Measurements from ENCODE around the gene KDM3B. TPM values are rescaled to one million over a fixed set of nuclear protein-coding genes. Genes with fewer than 3 reads are reported as not detected.

The KDM3B gene
- total RNA-seq, 2 donors from 2014 or later: 98.2 to 104 TPM

DNA sequence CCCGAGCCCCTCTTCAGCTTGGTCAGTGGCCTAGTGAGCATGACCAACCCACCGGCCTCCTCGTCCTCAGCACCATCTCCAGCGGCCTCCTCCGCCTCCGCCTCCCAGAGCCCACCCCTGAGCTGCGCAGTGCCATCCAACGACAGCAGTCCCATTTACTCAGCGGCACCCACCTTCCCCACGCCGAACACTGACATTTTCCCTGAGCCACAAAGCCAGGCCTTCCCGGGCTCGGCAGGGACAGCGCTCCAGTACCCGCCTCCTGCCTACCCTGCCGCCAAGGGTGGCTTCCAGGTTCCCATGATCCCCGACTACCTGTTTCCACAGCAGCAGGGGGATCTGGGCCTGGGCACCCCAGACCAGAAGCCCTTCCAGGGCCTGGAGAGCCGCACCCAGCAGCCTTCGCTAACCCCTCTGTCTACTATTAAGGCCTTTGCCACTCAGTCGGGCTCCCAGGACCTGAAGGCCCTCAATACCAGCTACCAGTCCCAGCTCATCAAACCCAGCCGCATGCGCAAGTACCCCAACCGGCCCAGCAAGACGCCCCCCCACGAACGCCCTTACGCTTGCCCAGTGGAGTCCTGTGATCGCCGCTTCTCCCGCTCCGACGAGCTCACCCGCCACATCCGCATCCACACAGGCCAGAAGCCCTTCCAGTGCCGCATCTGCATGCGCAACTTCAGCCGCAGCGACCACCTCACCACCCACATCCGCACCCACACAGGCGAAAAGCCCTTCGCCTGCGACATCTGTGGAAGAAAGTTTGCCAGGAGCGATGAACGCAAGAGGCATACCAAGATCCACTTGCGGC lies 114.6 kb downstream of the KDM3B start:
- peaks cover 20% of the 10 kb centered on the region for H3K27me3 Mint-ChIP-seq (ENCODE audit: insufficient read depth)
- peaks cover 11% of the 10 kb centered on the region for H3K36me3 Mint-ChIP-seq (ENCODE audit: low read depth)
- Histone ChIP-seq H3K4me1 (ENCODE audit: control insufficient read depth, insufficient read depth, low read length) (peaks cover 7% of the 10 kb centered on the region), H3K9ac (ENCODE audit: extremely low read depth, low read length, poor library complexity, severe bottlenecking) (peak overlapping the region; percentile 72), H3K9me3 (ENCODE audit: control insufficient read depth, low read length) (no peaks in the 10 kb centered on the region), H3K36me3 (ENCODE audit: control insufficient read depth, insufficient read depth, low read length) (peaks cover 10% of the 10 kb centered on the region), H3K27me3 (ENCODE audit: control insufficient read depth, insufficient read depth, low read length, poor library complexity, severe bottlenecking) (peaks cover 12% of the 10 kb centered on the region), H3K4me3 (ENCODE audit: low read length) (peak overlapping the region; percentile 98), H3K27ac (ENCODE audit: low read depth, low read length) (no peak overlapping the region)
- H3K4me1 Mint-ChIP-seq: peaks cover 12% of the 10 kb centered on the region
- no peak for DNase-seq
- TF ChIP-seq, protein P1, sequence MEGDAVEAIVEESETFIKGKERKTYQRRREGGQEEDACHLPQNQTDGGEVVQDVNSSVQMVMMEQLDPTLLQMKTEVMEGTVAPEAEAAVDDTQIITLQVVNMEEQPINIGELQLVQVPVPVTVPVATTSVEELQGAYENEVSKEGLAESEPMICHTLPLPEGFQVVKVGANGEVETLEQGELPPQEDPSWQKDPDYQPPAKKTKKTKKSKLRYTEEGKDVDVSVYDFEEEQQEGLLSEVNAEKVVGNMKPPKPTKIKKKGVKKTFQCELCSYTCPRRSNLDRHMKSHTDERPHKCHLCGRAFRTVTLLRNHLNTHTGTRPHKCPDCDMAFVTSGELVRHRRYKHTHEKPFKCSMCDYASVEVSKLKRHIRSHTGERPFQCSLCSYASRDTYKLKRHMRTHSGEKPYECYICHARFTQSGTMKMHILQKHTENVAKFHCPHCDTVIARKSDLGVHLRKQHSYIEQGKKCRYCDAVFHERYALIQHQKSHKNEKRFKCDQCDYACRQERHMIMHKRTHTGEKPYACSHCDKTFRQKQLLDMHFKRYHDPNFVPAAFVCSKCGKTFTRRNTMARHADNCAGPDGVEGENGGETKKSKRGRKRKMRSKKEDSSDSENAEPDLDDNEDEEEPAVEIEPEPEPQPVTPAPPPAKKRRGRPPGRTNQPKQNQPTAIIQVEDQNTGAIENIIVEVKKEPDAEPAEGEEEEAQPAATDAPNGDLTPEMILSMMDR (conservative IDR thresholded peaks at IDR 0.05): no peak
- H3K9me3 Mint-ChIP-seq: no peaks in the 10 kb centered on the region
- peak overlapping the region; percentile 69 for H3K4me3 Mint-ChIP-seq
- WGBS, 2 experiments (ENCODE audit: insufficient coverage in 1 of 2, insufficient read length in 1 of 2): 90 to 93% methylated on average over 27 to 45 of the region's 45 CpGs
- peak overlapping the region; percentile 10 for H3K27ac Mint-ChIP-seq

DNA sequence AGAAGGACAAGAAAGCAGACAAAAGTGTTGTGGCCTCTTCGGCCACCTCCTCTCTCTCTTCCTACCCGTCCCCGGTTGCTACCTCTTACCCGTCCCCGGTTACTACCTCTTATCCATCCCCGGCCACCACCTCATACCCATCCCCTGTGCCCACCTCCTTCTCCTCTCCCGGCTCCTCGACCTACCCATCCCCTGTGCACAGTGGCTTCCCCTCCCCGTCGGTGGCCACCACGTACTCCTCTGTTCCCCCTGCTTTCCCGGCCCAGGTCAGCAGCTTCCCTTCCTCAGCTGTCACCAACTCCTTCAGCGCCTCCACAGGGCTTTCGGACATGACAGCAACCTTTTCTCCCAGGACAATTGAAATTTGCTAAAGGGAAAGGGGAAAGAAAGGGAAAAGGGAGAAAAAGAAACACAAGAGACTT lies 115.2 kb downstream of the KDM3B start:
- WGBS, 2 experiments (ENCODE audit: insufficient coverage in 1 of 2, insufficient read length in 1 of 2): 91 to 93% methylated on average over 8 to 14 of the region's 14 CpGs
- Histone ChIP-seq H3K4me3 (ENCODE audit: low read length) (no peak overlapping the region), H3K9me3 (ENCODE audit: control insufficient read depth, low read length) (no peaks in the 10 kb centered on the region), H3K36me3 (ENCODE audit: control insufficient read depth, insufficient read depth, low read length) (peaks cover 10% of the 10 kb centered on the region), H3K9ac (ENCODE audit: extremely low read depth, low read length, poor library complexity, severe bottlenecking) (no peak overlapping the region), H3K27me3 (ENCODE audit: control insufficient read depth, insufficient read depth, low read length, poor library complexity, severe bottlenecking) (peaks cover 12% of the 10 kb centered on the region), H3K27ac (ENCODE audit: low read depth, low read length) (no peak overlapping the region), H3K4me1 (ENCODE audit: control insufficient read depth, insufficient read depth, low read length) (peaks cover 7% of the 10 kb centered on the region)
- H3K4me3 Mint-ChIP-seq: peak overlapping the region; percentile 69
- H3K27ac Mint-ChIP-seq: no peak overlapping the region
- DNase-seq: no peak
- H3K4me1 Mint-ChIP-seq: peaks cover 17% of the 10 kb centered on the region
- peaks cover 20% of the 10 kb centered on the region for H3K27me3 Mint-ChIP-seq (ENCODE audit: insufficient read depth)
- TF ChIP-seq, protein P1 (conservative IDR thresholded peaks at IDR 0.05): no peak
- peaks cover 11% of the 10 kb centered on the region for H3K36me3 Mint-ChIP-seq (ENCODE audit: low read depth)
- no peaks in the 10 kb centered on the region for H3K9me3 Mint-ChIP-seq

DNA sequence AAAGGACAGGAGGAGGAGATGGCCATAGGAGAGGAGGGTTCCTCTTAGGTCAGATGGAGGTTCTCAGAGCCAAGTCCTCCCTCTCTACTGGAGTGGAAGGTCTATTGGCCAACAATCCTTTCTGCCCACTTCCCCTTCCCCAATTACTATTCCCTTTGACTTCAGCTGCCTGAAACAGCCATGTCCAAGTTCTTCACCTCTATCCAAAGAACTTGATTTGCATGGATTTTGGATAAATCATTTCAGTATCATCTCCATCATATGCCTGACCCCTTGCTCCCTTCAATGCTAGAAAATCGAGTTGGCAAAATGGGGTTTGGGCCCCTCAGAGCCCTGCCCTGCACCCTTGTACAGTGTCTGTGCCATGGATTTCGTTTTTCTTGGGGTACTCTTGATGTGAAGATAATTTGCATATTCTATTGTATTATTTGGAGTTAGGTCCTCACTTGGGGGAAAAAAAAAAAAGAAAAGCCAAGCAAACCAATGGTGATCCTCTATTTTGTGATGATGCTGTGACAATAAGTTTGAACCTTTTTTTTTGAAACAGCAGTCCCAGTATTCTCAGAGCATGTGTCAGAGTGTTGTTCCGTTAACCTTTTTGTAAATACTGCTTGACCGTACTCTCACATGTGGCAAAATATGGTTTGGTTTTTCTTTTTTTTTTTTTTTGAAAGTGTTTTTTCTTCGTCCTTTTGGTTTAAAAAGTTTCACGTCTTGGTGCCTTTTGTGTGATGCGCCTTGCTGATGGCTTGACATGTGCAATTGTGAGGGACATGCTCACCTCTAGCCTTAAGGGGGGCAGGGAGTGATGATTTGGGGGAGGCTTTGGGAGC lies 115.9 kb downstream of the KDM3B start:
- 88 to 93% methylated on average over 4 to 7 of the region's 7 CpGs for WGBS, 2 experiments (ENCODE audit: insufficient coverage in 1 of 2, insufficient read length in 1 of 2)
- Histone ChIP-seq H3K36me3 (ENCODE audit: control insufficient read depth, insufficient read depth, low read length) (peaks cover 10% of the 10 kb centered on the region), H3K9me3 (ENCODE audit: control insufficient read depth, low read length) (no peaks in the 10 kb centered on the region), H3K4me1 (ENCODE audit: control insufficient read depth, insufficient read depth, low read length) (peaks cover 7% of the 10 kb centered on the region), H3K27ac (ENCODE audit: low read depth, low read length) (no peak overlapping the region), H3K27me3 (ENCODE audit: control insufficient read depth, insufficient read depth, low read length, poor library complexity, severe bottlenecking) (peaks cover 12% of the 10 kb centered on the region), H3K4me3 (ENCODE audit: low read length) (no peak overlapping the region), H3K9ac (ENCODE audit: extremely low read depth, low read length, poor library complexity, severe bottlenecking) (no peak overlapping the region)
- H3K36me3 Mint-ChIP-seq (ENCODE audit: low read depth): peaks cover 11% of the 10 kb centered on the region
- no peak overlapping the region for H3K27ac Mint-ChIP-seq
- no peak for DNase-seq
- peaks cover 20% of the 10 kb centered on the region for H3K27me3 Mint-ChIP-seq (ENCODE audit: insufficient read depth)
- H3K4me3 Mint-ChIP-seq: peak overlapping the region; percentile 69
- H3K9me3 Mint-ChIP-seq: no peaks in the 10 kb centered on the region
- TF ChIP-seq, protein P1 (conservative IDR thresholded peaks at IDR 0.05): no peak
- H3K4me1 Mint-ChIP-seq: peaks cover 18% of the 10 kb centered on the region

Data from endodermal cell (in vitro differentiated cells).